H1 (cell line): ENCODE measurements around the gene ENO2. TPM values are rescaled to one million over a fixed set of nuclear protein-coding genes. Genes with fewer than 3 reads are reported as not detected.
A peak's percentile ranks its signal among the peaks of the same experiment; 100 is the strongest.

ENCODE experiments used
- ASH2L ChIP-seq: fragments of 200-600, 300-600 bp; sonication (generic); IDR thresholded peaks from one replicate; pipeline ENCODE4 v1.7.1; 2017; ENCODE audit warnings: low read length
- ATF2 ChIP-seq: IDR thresholded peaks from 2 replicates; pipeline ENCODE4 v1.6.1; 2012; ENCODE audit warnings: low read length, inconsistent platforms
- BACH1 ChIP-seq: IDR thresholded peaks from 2 replicates; pipeline ENCODE4 v1.6.1; 2012; ENCODE audit warnings: low read length, improper control_type of control experiment
- CBX5 ChIP-seq: fragments of 300-800, 300-1000 bp; sonication (generic); IDR thresholded peaks from 2 replicates; pipeline ENCODE4 v1.7.1; 2016; ENCODE audit warnings: antibody characterized with exemption, low read length, low read depth
- CHD2 ChIP-seq: IDR thresholded peaks from 2 replicates; pipeline ENCODE4 v1.6.1; 2012; ENCODE audit warnings: low read length, improper control_type of control experiment
- CREB1 ChIP-seq: IDR thresholded peaks from 2 replicates; pipeline ENCODE4 v1.6.1; 2012; ENCODE audit warnings: inconsistent platforms
- FOSL1 ChIP-seq: IDR thresholded peaks from 2 replicates; pipeline ENCODE4 v1.6.1; 2011; ENCODE audit warnings: mild to moderate bottlenecking, low read depth, low read length, moderate library complexity; ENCODE audit not compliant: insufficient read depth
- HDAC2 ChIP-seq, 2 experiments: fragments of 300-600 bp in 1 of 2; sonication (generic) in 1 of 2; IDR thresholded peaks; 2 replicates each; pipeline ENCODE4 v1.6.1; 2011 to 2012; ENCODE audit warnings: low read depth in 2 of 2, low read length in 2 of 2, mild to moderate bottlenecking in 2 of 2, moderate library complexity in 2 of 2, borderline replicate concordance in 1 of 2, inconsistent platforms in 1 of 2
- JUND ChIP-seq: IDR thresholded peaks from 2 replicates; pipeline ENCODE4 v1.6.1; 2011; ENCODE audit warnings: mild to moderate bottlenecking, improper control_type of control experiment, low read length
- MAX ChIP-seq: IDR thresholded peaks from 2 replicates; pipeline ENCODE4 v1.6.1; 2012; ENCODE audit warnings: inconsistent platforms
- PHF8 ChIP-seq: fragments of 200-600 bp; sonication (generic); conservative IDR thresholded peaks from 2 replicates; pipeline ENCODE4 v1.7.1; 2012; ENCODE audit warnings: low read depth, mild to moderate bottlenecking, inconsistent platforms, low read length, moderate library complexity
- POLR2A ChIP-seq, 2 experiments: IDR thresholded peaks; 1 replicate in 1 of 2; 2 replicates in 1 of 2; pipeline ENCODE4 v1.6.1; 2011; ENCODE audit warnings: low read depth in 2 of 2, low read length in 2 of 2, mild to moderate bottlenecking in 2 of 2; ENCODE audit errors: control extremely low read depth in 1 of 2
- POLR2AphosphoS5 ChIP-seq: IDR thresholded peaks from 2 replicates; pipeline ENCODE4 v1.6.1; 2011; ENCODE audit warnings: low read depth, low read length
- POU5F1 ChIP-seq: IDR thresholded peaks from 2 replicates; pipeline ENCODE4 v1.6.1; 2011; ENCODE audit warnings: low read depth, mild to moderate bottlenecking, low read length, moderate library complexity
- RBBP5 ChIP-seq: IDR thresholded peaks from 2 replicates; pipeline ENCODE4 v1.7.1; 2012; ENCODE audit warnings: low read depth, mild to moderate bottlenecking, inconsistent platforms, low read length, moderate library complexity, borderline replicate concordance
- RFX5 ChIP-seq: IDR thresholded peaks from 2 replicates; pipeline ENCODE4 v1.6.1; 2011; ENCODE audit warnings: low read depth, low read length, improper control_type of control experiment, borderline replicate concordance
- SP1 ChIP-seq: IDR thresholded peaks from 2 replicates; pipeline ENCODE4 v1.6.1; 2011; ENCODE audit warnings: low read depth, low read length
- SP4 ChIP-seq: IDR thresholded peaks from 2 replicates; pipeline ENCODE4 v1.6.1; 2012; ENCODE audit warnings: low read length, inconsistent platforms
- TAF7 ChIP-seq: optimal IDR thresholded peaks from 2 replicates; pipeline ENCODE3; 2011; ENCODE audit warnings: low read depth, mild to moderate bottlenecking, inconsistent platforms, low read length, moderate library complexity, borderline replicate concordance
- TCF12 ChIP-seq: IDR thresholded peaks from 2 replicates; pipeline ENCODE4 v1.6.1; 2011; ENCODE audit warnings: low read depth, mild to moderate bottlenecking, low read length
- TEAD4 ChIP-seq: IDR thresholded peaks from 2 replicates; pipeline ENCODE4 v1.6.1; 2012; ENCODE audit warnings: low read depth, low read length, inconsistent platforms, mixed read lengths
- YY1 ChIP-seq: IDR thresholded peaks from 2 replicates; pipeline ENCODE4 v1.6.1; 2011; ENCODE audit warnings: low read depth, mild to moderate bottlenecking, low read length
- ZNF274 ChIP-seq: IDR thresholded peaks from 2 replicates; pipeline ENCODE4 v1.7.0; 2012; ENCODE audit warnings: low read length, borderline replicate concordance; ENCODE audit errors: extremely low read depth
- polyA plus RNA-seq, 7 experiments: library from polyadenylated mRNA; depleted of rRNA in 3 of 7; stranded (reverse) in 5 of 7; unstranded in 2 of 7; fragments of >200 nt in 5 of 7; fragments of 200-250 nt in 2 of 7; gene quantifications; 1 replicate in 5 of 7; 2 replicates in 1 of 7; 4 replicates in 1 of 7; pipeline versions ENCODE4 v1.2.1 to v1.2.3, GENCODE V29; 2011 to 2013; ENCODE audit warnings: missing spikeins in 2 of 7, mixed read lengths in 2 of 7
- total RNA-seq: library from RNA; stranded (reverse); fragmentation: NEBNext Ultra II Directional; extraction: Animal tissue kit (Norgen Biotek cat#: 25700); gene quantifications from 2 replicates; pipeline ENCODE4 v1.2.1, GENCODE V29; 2021

ENO2 gene
- total and polyA plus RNA-seq, 2 of the 8 experiments (the other 6 are each of a cell fraction or from before 2014, with no cell fraction given) = 92.4 to 102 TPM

- peak; percentile 68 for TF ChIP-seq CREB1
- no peak for TF ChIP-seq MAX
- no peak; the same call in 1 of the 2 replicates for TF ChIP-seq POLR2AphosphoS5
- peak; percentile 20 for TF ChIP-seq PHF8
- TF ChIP-seq POLR2A (IDR thresholded peaks at IDR 0.05; ENCODE audit: control extremely low read depth in 1 of 2, low read depth in 2 of 2, low read length in 2 of 2) = no peak
- no peak for TF ChIP-seq CBX5
- peak; percentile 55 for TF ChIP-seq ASH2L
- no peak for TF ChIP-seq TEAD4
- TF ChIP-seq CHD2 = peak; percentile 71
- TF ChIP-seq JUND = no peak
- TF ChIP-seq SP4 = peak; percentile 71; the same call in 1 of the 2 replicates
- TF ChIP-seq FOSL1 = no peak
- TF ChIP-seq BACH1 = 0 out of 2 replicates have a peak, but pooled peaks have one; percentile 14
- peak; percentile 86 for TF ChIP-seq SP1
- TF ChIP-seq HDAC2 (IDR thresholded peaks at IDR 0.05; ENCODE audit: borderline replicate concordance in 1 of 2, low read depth in 2 of 2, low read length in 2 of 2) = peak in 1 of 2 experiments; percentile 16; a peak in 1 of 4 replicates
- no peak for TF ChIP-seq RFX5
- no peak for TF ChIP-seq ZNF274
- TF ChIP-seq TAF7 = no peak
- 0 out of 2 replicates have a peak, but pooled peaks have one; percentile 28 for TF ChIP-seq TCF12
- TF ChIP-seq YY1 = no peak
- no peak for TF ChIP-seq ATF2
- no peak for TF ChIP-seq RBBP5
- TF ChIP-seq POU5F1 = no peak
These were observed 41.0 kb upstream of the ENO2 start, which contains the start of gene SPSB2 (continued) for GRCh38 chr12:6873094-6874014.
